ENCODE measurements around the gene MYO1B.

MYO1B gene

DNA sequence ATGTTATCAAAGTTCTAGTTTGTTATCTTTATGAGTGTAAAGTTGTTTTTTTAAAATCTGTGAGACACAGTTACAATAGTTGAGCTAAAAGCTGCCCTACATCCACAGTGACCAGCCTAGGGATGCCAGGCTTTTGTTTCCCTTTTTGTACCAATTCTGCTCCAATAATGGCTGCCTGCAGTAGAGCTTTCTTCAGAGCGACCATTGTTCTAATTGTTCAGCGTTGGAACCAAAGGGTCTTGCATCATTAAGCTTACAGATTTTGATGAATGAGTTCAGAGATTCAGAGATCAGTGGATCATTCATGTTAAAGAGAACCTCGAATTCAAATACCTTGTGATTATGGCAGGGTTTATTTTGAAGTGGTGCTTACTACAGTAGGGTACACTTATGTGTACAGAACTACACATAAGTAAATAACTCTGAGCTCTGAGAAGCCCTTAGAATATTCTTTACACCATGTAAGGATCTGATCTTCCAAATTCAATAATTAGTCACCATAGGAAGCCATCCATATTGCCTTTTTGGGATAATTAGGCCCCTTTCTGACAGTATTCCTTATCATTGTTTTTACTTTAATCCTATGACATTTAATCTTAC lies 157.9 kb downstream of the MYO1B start:
- TF ChIP-seq, protein P1, sequence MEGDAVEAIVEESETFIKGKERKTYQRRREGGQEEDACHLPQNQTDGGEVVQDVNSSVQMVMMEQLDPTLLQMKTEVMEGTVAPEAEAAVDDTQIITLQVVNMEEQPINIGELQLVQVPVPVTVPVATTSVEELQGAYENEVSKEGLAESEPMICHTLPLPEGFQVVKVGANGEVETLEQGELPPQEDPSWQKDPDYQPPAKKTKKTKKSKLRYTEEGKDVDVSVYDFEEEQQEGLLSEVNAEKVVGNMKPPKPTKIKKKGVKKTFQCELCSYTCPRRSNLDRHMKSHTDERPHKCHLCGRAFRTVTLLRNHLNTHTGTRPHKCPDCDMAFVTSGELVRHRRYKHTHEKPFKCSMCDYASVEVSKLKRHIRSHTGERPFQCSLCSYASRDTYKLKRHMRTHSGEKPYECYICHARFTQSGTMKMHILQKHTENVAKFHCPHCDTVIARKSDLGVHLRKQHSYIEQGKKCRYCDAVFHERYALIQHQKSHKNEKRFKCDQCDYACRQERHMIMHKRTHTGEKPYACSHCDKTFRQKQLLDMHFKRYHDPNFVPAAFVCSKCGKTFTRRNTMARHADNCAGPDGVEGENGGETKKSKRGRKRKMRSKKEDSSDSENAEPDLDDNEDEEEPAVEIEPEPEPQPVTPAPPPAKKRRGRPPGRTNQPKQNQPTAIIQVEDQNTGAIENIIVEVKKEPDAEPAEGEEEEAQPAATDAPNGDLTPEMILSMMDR (IDR thresholded peaks at IDR 0.05; ENCODE audit: control extremely low read depth, extremely low read depth, low read depth, missing control alignments), result no peak
- ChIA-PET POLR2A (no interaction called here), CTCF (interaction anchor here (1.0 kb wide), 1 partner anchor 15 kb away, joined by 3 read pairs; no protein-coding TSS in a partner anchor)
- DNase-seq (ENCODE audit: extremely low spot score), result no peak

DNA sequence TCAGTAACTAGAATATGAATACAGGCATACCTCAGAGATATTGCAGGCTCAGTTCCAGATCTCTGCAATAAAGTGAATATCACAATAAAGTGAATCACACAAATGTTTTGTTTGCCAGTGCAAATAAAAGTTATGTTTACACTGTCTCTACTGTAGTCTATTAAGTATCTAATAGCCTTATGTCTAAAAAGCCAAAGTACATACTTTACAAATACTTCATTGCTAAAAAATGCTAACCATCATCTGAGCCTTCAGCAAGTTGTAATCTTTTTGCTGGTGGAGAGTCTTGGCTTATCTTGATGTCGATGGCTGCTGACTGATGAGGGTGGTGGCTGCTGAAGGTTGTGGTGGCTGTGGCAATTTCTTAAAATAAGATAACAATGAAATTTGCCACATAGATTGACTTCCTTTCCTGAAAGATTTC lies 159.4 kb downstream of the MYO1B start:
- DNase-seq (ENCODE audit: extremely low spot score), result no peak
- TF ChIP-seq, protein P1 (IDR thresholded peaks at IDR 0.05; ENCODE audit: control extremely low read depth, extremely low read depth, low read depth, missing control alignments), result no peak
- CTCF ChIA-PET, result interaction anchor here (1.4 kb wide), 1 partner anchor 9 kb away, joined by 3 read pairs; no protein-coding TSS in a partner anchor
- POLR2A ChIA-PET, result no interaction called here

DNA sequence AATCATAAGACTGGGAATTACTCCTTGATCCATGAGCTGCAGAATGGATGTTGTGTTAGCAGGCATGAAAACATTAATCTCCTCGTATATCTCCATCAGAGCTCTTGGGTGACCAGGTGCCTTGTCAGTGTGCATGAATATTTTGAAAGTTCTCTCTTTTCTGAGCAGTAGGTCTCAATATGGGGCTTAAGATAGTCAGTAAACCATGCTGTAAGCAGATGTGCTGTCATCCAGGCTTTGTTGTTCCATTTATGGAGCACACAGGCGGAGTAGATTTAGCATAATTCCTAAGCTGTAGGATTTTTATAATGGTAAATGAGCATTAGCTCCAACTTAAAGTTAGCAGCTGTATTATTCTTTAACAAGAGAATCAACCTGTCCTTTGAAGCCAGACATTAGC lies 160.3 kb downstream of the MYO1B start:
- TF ChIP-seq, protein P1 (IDR thresholded peaks at IDR 0.05; ENCODE audit: control extremely low read depth, extremely low read depth, low read depth, missing control alignments), result no peak
- ChIA-PET CTCF (interaction anchor here (1.1 to 2.0 kb wide), 6 partner anchors 10 to 26 kb away, joined by 3 to 8 read pairs (median 4); no protein-coding TSS in a partner anchor), POLR2A (no interaction called here)
- no peak for DNase-seq (ENCODE audit: extremely low spot score)

DNA sequence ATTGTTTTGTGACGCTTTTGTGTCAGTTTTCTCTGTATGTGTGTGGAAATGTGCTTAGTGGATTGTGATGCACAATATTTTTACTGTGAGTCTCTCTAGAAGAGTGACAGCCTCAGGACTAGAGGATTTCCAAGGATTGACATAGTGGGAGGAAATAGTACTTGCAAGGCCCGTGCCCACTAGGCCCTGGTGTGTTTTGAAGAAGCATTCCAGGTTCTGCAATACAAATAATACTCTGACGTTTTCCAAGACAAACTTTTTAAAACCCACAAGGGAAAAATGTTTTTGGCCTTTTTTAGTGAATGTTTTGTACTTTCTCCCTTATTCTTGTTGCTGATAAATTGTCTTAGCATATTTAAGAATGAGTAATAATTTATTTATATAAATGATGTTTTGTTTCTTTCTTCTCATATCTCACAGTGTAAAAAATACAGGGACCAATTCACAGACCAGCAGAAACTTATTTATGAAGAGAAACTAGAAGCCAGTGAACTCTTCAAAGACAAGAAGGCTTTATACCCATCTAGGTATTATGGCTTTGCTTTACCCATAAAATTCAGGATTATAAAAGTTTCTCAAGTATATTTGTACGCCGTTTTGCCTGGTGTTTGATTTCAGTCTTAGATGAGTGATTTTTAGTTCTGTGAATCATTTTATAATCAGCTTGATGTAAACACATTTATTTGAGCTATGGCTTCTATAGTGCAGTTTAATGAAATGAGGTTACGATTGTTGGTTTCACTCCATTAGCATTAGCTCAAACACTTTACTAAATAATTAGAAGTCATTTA lies 165.6 kb downstream of the MYO1B start:
- CTCF ChIA-PET, result interaction anchor here (1.1 to 1.2 kb wide), 2 partner anchors 11 to 18 kb away, joined by 3 read pairs; no protein-coding TSS in a partner anchor

DNA sequence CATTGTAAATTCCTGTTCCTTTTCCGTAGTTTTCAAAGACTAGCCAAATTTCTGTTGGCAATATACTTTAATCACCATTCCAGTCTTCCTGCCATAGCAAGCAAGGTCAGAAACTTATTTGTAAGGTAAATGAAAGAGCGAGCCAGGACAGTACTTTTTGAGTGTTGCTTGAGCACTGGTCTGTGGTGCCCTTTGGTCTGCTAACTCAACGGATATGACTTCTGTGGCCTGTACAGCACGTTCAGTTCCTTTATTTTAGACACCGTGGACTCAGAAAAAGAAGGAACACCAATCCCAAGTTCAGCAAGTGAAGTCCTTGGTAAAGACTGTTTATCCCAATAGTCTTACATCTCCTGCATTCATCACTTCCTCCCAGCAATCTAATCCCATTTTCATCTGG lies 166.3 kb downstream of the MYO1B start:
- ChIA-PET POLR2A (no interaction called here), CTCF (interaction anchor here (1.2 kb wide), 1 partner anchor 11 kb away, joined by 3 read pairs; no protein-coding TSS in a partner anchor)
- DNase-seq (ENCODE audit: extremely low spot score), result no peak
- TF ChIP-seq, protein P1 (IDR thresholded peaks at IDR 0.05; ENCODE audit: control extremely low read depth, extremely low read depth, low read depth, missing control alignments), result no peak

More for the DNA sequence above, 165.6 kb downstream of the MYO1B start:
- TF ChIP-seq, protein P1 (IDR thresholded peaks at IDR 0.05; ENCODE audit: control extremely low read depth, extremely low read depth, low read depth, missing control alignments), result no peak
- POLR2A ChIA-PET, result no interaction called here
- no peak for DNase-seq (ENCODE audit: extremely low spot score)

DNA sequence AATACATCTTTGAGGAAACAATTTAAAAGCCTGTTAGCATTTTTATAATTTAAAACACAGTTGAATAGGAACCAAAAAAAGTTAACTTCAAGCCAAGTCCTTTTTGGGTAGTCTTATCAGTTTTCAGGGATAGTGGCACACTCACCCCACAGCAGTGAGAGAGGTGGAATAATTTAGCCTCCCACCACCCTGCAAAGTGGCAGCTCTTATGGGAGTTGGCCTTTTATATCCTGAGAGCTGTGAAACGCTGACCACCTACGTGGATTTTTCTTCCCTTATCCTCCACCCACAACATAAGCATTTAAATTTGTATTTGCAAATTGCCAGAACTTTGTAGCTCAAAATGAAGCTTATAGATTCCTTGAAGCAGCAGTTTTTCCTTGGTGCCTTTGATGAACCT lies 167.1 kb downstream of the MYO1B start:
- POLR2A ChIA-PET, result no interaction called here
- TF ChIP-seq, protein P1 (IDR thresholded peaks at IDR 0.05; ENCODE audit: control extremely low read depth, extremely low read depth, low read depth, missing control alignments), result no peak
- no peak for DNase-seq (ENCODE audit: extremely low spot score)
- CTCF ChIA-PET, result no interaction called here
